ENCODE measurements around the gene TSPEAR.

- no peak for TF ChIP-seq POLR2A (IDR thresholded peaks at IDR 0.05)
- TF ChIP-seq, protein P1, sequence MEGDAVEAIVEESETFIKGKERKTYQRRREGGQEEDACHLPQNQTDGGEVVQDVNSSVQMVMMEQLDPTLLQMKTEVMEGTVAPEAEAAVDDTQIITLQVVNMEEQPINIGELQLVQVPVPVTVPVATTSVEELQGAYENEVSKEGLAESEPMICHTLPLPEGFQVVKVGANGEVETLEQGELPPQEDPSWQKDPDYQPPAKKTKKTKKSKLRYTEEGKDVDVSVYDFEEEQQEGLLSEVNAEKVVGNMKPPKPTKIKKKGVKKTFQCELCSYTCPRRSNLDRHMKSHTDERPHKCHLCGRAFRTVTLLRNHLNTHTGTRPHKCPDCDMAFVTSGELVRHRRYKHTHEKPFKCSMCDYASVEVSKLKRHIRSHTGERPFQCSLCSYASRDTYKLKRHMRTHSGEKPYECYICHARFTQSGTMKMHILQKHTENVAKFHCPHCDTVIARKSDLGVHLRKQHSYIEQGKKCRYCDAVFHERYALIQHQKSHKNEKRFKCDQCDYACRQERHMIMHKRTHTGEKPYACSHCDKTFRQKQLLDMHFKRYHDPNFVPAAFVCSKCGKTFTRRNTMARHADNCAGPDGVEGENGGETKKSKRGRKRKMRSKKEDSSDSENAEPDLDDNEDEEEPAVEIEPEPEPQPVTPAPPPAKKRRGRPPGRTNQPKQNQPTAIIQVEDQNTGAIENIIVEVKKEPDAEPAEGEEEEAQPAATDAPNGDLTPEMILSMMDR (IDR thresholded peaks at IDR 0.05), result no peak
These were observed 14.8 kb downstream of the TSPEAR start for GRCh38 chr21:44696572-44696971.
